Cardiac muscle cell (in vitro differentiated cells and primary cell): ENCODE data around the gene MEIOSIN. TPM values are rescaled to one million over a fixed set of nuclear protein-coding genes. Genes with fewer than 3 reads are reported as not detected.

Experiments
- DNase-seq, 2 donors: peaks; one replicate each; pipeline versions ENCODE4 v3.0.0 to v3.0.0-alpha.2; 2010 to 2017; ENCODE audit warnings: low read depth in 1 of 2, low spot score in 1 of 2
- H3K27ac ChIP-seq: fragments of 200-600 bp; sonication (generic); 2 replicates; pipeline ENCODE4 v1.5.1; 2016
- H3K27me3 ChIP-seq: fragments of 200-600 bp; sonication (generic); 2 replicates; pipeline ENCODE4 v1.6.0; 2016; ENCODE audit warnings: control low read depth
- H3K36me3 ChIP-seq: fragments of 200-600 bp; sonication (generic); 2 replicates; pipeline ENCODE4 v1.5.1; 2016; ENCODE audit warnings: control low read depth
- H3K4me1 ChIP-seq: fragments of 200-600 bp; sonication (generic); 2 replicates; pipeline ENCODE4 v1.8.1; 2017; ENCODE audit warnings: low read depth, mild to moderate bottlenecking, mixed run types
- H3K4me3 ChIP-seq: fragments of 200-600 bp; sonication (generic); 2 replicates; pipeline ENCODE4 v1.5.1; 2016; ENCODE audit warnings: mild to moderate bottlenecking
- H3K9me3 ChIP-seq: fragments of 200-600 bp; sonication (generic); 2 replicates; pipeline ENCODE4 v1.5.1; 2017; ENCODE audit warnings: low read depth, mild to moderate bottlenecking, control low read depth
- polyA plus RNA-seq: library from polyadenylated mRNA; unstranded; fragments of >200 nt; fragmentation: Nextera tagmentation; extraction: Ambion mirVana; gene quantifications from 2 replicates; pipeline ENCODE4 v1.2.1, GENCODE V29; 2016
- total RNA-seq: library from RNA; depleted of rRNA; stranded (reverse); fragments of >200 nt; gene quantifications from 2 replicates; pipeline ENCODE4 v1.2.3, GENCODE V29; 2016
- TF ChIP-seq, protein P1 (sequence below): IDR thresholded peaks from 2 replicates; pipeline ENCODE4 v1.5.1; 2012; ENCODE audit warnings: low read depth, mild to moderate bottlenecking, low read length

MEIOSIN gene
- total and polyA plus RNA-seq, 2 experiments from 2014 or later = 0.18 to 0.33 TPM

- Histone ChIP-seq H3K27ac (peak overlapping the region; percentile 97), H3K4me1 (peaks cover 43% of the 10 kb centered on the region), H3K27me3 (no peaks in the 10 kb centered on the region), H3K9me3 (no peaks in the 10 kb centered on the region), H3K36me3 (peaks cover 13% of the 10 kb centered on the region), H3K4me3 (peak overlapping the region; percentile 36)
- DNase-seq = peak; percentile 54 to 56
- TF ChIP-seq, protein P1, sequence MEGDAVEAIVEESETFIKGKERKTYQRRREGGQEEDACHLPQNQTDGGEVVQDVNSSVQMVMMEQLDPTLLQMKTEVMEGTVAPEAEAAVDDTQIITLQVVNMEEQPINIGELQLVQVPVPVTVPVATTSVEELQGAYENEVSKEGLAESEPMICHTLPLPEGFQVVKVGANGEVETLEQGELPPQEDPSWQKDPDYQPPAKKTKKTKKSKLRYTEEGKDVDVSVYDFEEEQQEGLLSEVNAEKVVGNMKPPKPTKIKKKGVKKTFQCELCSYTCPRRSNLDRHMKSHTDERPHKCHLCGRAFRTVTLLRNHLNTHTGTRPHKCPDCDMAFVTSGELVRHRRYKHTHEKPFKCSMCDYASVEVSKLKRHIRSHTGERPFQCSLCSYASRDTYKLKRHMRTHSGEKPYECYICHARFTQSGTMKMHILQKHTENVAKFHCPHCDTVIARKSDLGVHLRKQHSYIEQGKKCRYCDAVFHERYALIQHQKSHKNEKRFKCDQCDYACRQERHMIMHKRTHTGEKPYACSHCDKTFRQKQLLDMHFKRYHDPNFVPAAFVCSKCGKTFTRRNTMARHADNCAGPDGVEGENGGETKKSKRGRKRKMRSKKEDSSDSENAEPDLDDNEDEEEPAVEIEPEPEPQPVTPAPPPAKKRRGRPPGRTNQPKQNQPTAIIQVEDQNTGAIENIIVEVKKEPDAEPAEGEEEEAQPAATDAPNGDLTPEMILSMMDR = no peak
These were observed 49.9 kb downstream of the MEIOSIN start for GRCh38 chr19:45782820-45783785.

DNA sequence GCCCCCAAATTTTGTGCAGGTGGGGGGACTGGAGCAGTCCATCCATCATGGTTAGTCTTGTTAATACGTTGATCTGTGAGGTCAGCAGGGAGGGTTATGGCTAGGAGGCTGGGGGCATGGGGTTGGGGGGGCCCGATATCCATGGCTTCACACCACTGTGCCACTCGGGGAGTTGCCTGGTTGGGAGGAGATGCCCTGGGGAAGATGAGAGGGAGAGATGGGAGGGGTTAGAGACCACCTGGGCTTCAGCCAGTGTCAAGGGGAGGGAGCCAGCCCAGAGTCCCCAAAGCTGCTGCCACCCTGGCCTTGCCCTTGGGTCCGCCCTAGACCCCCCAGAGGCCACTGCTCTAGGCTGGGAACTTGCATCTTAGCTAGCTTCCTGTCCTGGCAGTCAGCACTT, 50.9 kb downstream of the MEIOSIN start:
- Histone ChIP-seq H3K9me3 (no peaks in the 10 kb centered on the region), H3K27me3 (no peaks in the 10 kb centered on the region), H3K4me1 (peaks cover 43% of the 10 kb centered on the region), H3K36me3 (peaks cover 18% of the 10 kb centered on the region), H3K4me3 (no peak overlapping the region), H3K27ac (peak overlapping the region; percentile 97)
- TF ChIP-seq, protein P1 = no peak
- no peak for DNase-seq

DNA sequence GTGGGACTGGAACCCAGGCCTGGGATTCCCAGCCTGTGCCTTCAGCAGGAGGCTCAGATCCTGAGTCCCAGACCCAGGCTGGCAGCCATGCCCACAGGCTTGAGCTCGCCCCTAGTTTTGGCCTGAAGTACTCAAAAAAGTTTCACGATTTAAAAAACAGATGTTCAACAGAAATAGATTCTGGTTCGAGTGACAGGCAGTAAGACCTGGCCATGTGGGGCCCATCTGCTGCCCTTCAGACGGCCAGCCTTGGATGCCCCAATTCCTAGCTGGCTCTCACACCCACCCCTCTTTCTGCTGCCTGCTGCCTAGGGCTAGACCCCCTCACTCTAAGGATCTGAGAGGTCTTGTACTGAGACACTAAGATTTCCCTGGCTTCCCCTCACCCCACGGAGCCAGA, 51.9 kb downstream of the MEIOSIN start:
- peaks cover 26% of the 10 kb centered on the region for H3K36me3 ChIP-seq
- peaks cover 43% of the 10 kb centered on the region for H3K4me1 ChIP-seq
- H3K27ac ChIP-seq = peak overlapping the region; percentile 97
- no peak overlapping the region for H3K4me3 ChIP-seq
- no peaks in the 10 kb centered on the region for H3K27me3 ChIP-seq
- no peak for DNase-seq
- TF ChIP-seq, protein P1 = no peak
- no peaks in the 10 kb centered on the region for H3K9me3 ChIP-seq

GRCh38 chr19:45785781-45786532, 52.7 kb downstream of the MEIOSIN start:
- no peak for DNase-seq
- no peak overlapping the region for H3K4me3 ChIP-seq
- no peak overlapping the region for H3K27ac ChIP-seq

GRCh38 chr19:45786533-45786894, 53.3 kb downstream of the MEIOSIN start:
- no peak overlapping the region for H3K27ac ChIP-seq
- H3K4me3 ChIP-seq = no peak overlapping the region
- no peak for DNase-seq
- H3K4me1 ChIP-seq = peaks cover 34% of the 10 kb centered on the region
- no peaks in the 10 kb centered on the region for H3K27me3 ChIP-seq
- peaks cover 26% of the 10 kb centered on the region for H3K36me3 ChIP-seq
- TF ChIP-seq, protein P1 = no peak
- H3K9me3 ChIP-seq = no peaks in the 10 kb centered on the region

More at GRCh38 chr19:45785781-45786532, 52.7 kb downstream of the MEIOSIN start:
- Histone ChIP-seq H3K4me1 (peaks cover 36% of the 10 kb centered on the region), H3K9me3 (no peaks in the 10 kb centered on the region), H3K36me3 (peaks cover 26% of the 10 kb centered on the region), H3K27me3 (no peaks in the 10 kb centered on the region)
- TF ChIP-seq, protein P1 = no peak
